GM12864 (cell line): ENCODE data around the gene LTBP1.
"Not testable (repeated sequence)": the region's sequence is repeated elsewhere in the genome, so short reads cannot be mapped to it uniquely, and the experiment has no call there.

ENCODE experiments used
- DNase-seq: peaks from one replicate; pipeline ENCODE4 v3.0.0-alpha.2; 2011; ENCODE audit warnings: low read depth
- H3K4me3 ChIP-seq: 2 replicates; pipeline ENCODE4 v1.5.1; 2011; ENCODE audit warnings: mild to moderate bottlenecking, low read depth, low read length, control low read depth
- CTCF ChIP-seq: IDR thresholded peaks from 2 replicates; pipeline ENCODE4 v1.5.1; 2011; ENCODE audit warnings: low read depth, mild to moderate bottlenecking, moderate library complexity, low read length, control low read depth, inconsistent platforms; ENCODE audit errors: missing control alignments

The LTBP1 gene

GRCh38 chr2:33365264-33365970 lies 418.7 kb downstream of the LTBP1 start:
- no peak for DNase-seq
- TF ChIP-seq CTCF: no peak
- H3K4me3 ChIP-seq: no peak overlapping the region

DNA sequence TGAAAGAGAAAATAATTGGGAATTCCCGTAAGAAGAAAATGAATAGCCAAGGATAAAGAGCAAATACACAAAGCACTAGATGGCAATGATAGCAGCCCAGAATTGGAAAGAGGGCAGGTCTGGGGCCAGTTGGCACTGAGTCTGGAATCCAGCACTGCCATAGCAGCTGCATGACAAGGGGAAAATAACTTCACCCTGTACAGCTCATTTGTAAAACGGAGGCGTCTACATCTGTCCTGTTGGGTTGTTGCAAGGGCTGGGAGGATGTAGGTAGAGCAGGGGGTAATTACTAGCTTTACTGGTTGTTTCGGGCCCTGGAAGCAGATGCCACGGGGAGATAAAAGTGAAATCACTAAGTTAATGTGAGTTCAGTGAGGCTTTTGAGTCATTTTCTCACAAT lies 419.7 kb downstream of the LTBP1 start:
- no peak overlapping the region for H3K4me3 ChIP-seq
- DNase-seq: no peak
- no peak for TF ChIP-seq CTCF

GRCh38 chr2:33368524-33368923 lies 421.8 kb downstream of the LTBP1 start:
- DNase-seq, H3K4me3 ChIP-seq: not testable (repeated sequence)

DNA sequence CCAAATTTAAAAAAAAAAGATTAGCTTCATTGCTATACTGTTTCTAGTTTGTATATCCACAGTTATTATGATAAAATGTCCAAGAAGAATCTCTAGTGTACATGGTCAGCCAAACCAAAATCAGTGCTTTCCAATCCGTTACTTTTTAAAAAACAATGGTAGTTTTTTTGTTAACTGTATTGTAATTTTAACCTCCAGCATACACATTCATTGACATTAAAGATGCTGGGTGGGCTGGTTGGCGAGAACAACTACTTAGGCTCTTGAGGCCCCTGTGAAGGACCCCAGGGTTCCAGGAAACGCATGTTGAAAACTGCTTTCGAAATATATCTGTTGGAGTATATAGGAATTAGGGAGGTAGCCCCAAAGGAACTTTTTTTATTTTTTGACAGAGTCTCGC lies 422.4 kb downstream of the LTBP1 start:
- H3K4me3 ChIP-seq: no peak overlapping the region
- TF ChIP-seq CTCF: no peak
- DNase-seq: no peak

- H3K4me3 ChIP-seq: no peak overlapping the region
- DNase-seq: no peak
- TF ChIP-seq CTCF: no peak
Measured at GRCh38 chr2:33370636-33371265, 424.0 kb downstream of the LTBP1 start.

DNA sequence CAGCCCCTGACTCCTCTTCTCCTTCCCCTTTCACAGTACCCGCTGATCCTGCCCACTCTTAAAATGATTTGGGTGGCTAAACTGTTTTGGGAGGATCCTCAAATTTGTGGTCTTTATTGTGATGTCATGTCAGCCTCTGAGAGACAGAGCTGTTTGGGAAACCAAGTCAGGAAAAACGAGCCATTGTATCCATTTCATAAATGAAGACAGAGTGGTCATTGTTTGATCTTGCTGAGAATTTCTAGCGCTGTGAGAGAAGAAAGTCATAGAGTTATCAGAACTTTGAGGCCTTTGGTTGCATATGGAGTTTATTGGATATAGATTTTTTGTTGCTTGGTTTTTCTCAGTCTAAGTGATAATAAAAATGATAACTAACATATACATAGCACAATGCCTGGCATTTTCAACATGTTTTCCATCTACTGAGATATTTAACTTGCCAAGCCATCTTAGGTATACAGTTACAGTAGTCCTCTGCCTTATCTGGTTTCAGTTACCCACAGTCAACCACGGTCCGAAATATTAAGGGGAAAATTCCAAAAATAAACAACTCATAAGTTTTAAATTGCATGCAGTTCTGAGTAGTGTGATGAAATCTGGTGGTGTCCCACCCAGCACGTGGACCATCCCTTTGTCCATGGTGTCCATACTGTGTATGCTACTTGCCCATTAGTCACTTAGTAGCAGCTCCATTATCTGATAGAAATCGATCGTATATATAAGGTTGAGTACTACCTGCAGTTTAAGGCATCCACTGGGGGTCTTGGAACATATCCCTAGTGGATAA lies 424.7 kb downstream of the LTBP1 start:
- no peak overlapping the region for H3K4me3 ChIP-seq
- DNase-seq: no peak
- TF ChIP-seq CTCF: no peak

GRCh38 chr2:33372940-33373553 lies 426.3 kb downstream of the LTBP1 start:
- no peak overlapping the region for H3K4me3 ChIP-seq
- peak; percentile 70 for TF ChIP-seq CTCF
- DNase-seq: peak; percentile 49
